B cell (primary cell): ENCODE measurements around the gene PXMP2. TPM values are rescaled to one million over a fixed set of nuclear protein-coding genes. Genes with fewer than 3 reads are reported as not detected.

Experiments used
- ATAC-seq: fragments of 200-7000 bp; cut with Tn5 transposase; one replicate; pipeline ENCODE4 v1.10.0; 2021; ENCODE audit warnings: low read depth, mild to moderate bottlenecking, moderate number of reproducible peaks, moderate library complexity
- CTCF ChIA-PET: fragments of 350-600 bp; sonication (Branson Sonifier 250); formaldehyde crosslinking; loops from one replicate; lab custom pipeline; 2021; ENCODE audit warnings: antibody characterized with exemption, inconsistent platforms; lab: Charles Lee
- POLR2A ChIA-PET: fragments of 350-600 bp; sonication (Branson Sonifier 250); formaldehyde crosslinking; loops from one replicate; lab custom pipeline; 2021; ENCODE audit warnings: antibody characterized with exemption; lab: Charles Lee
- DNase-seq: peaks from one replicate; pipeline ENCODE4 v3.0.0; 2013
- H2AFZ ChIP-seq: 2 replicates; pipeline ENCODE4 v1.6.1; 2012; ENCODE audit warnings: mild to moderate bottlenecking, low read depth, low read length; ENCODE audit not compliant: insufficient read depth, poor library complexity, severe bottlenecking
- H3K27ac ChIP-seq, 2 donors: 1 replicate in 1 of 2; 2 replicates in 1 of 2; pipeline ENCODE4 v1.5.1; 2012 to 2013; ENCODE audit warnings: low read length in 2 of 2, mild to moderate bottlenecking in 2 of 2, moderate library complexity in 1 of 2
- H3K27me3 ChIP-seq, 4 experiments: fragments of 200-600 bp in 1 of 4; sonication (generic) in 1 of 4; replicated peaks in 1 of 4; 1 replicate in 2 of 4; 2 replicates in 2 of 4; pipeline versions ENCODE4 v1.6.1 to v1.7.0; 2013 to 2016; ENCODE audit warnings: low read length in 3 of 4, mild to moderate bottlenecking in 2 of 4, mixed read lengths in 1 of 4, moderate library complexity in 1 of 4; ENCODE audit not compliant: insufficient read depth in 4 of 4, control insufficient read depth in 3 of 4; ENCODE audit errors: control extremely low read depth in 1 of 4
- H3K36me3 ChIP-seq, 2 experiments: replicated peaks in 1 of 2; 1 replicate in 1 of 2; 2 replicates in 1 of 2; pipeline versions ENCODE4 v1.6.1 to v1.7.1; 2013; ENCODE audit warnings: low read length in 1 of 2; ENCODE audit not compliant: insufficient read depth in 2 of 2, control insufficient read depth in 1 of 2; ENCODE audit errors: control extremely low read depth in 1 of 2, extremely low read depth in 1 of 2
- H3K4me1 ChIP-seq, 2 donors: fragments of 200-600 bp in 1 of 2; sonication (generic) in 1 of 2; 1 replicate in 1 of 2; 2 replicates in 1 of 2; pipeline versions ENCODE4 v1.5.1 to v1.6.1; 2013 to 2017; ENCODE audit warnings: low read length in 2 of 2; ENCODE audit not compliant: control insufficient read depth in 2 of 2, insufficient read depth in 2 of 2
- H3K4me2 ChIP-seq: replicated peaks from 2 replicates; pipeline ENCODE3; 2012; ENCODE audit warnings: mild to moderate bottlenecking, low read depth, low read length; ENCODE audit not compliant: poor library complexity, severe bottlenecking
- H3K4me3 ChIP-seq, 5 experiments: fragments of 200-600 bp in 1 of 5; sonication (generic) in 1 of 5; 1 replicate in 3 of 5; 2 replicates in 2 of 5; pipeline versions ENCODE4 v1.5.1 to v1.7.0; 2011 to 2016; ENCODE audit warnings: low read length in 4 of 5, mild to moderate bottlenecking in 4 of 5, low read depth in 2 of 5, control low read depth in 1 of 5, moderate library complexity in 1 of 5; ENCODE audit not compliant: insufficient read depth in 1 of 5; ENCODE audit errors: control extremely low read depth in 1 of 5, extremely low read depth in 1 of 5
- H3K79me2 ChIP-seq: fragments of 200-600 bp; sonication (generic); one replicate; pipeline ENCODE4 v1.6.0; 2016; ENCODE audit warnings: low read length; ENCODE audit not compliant: control insufficient read depth, insufficient read depth
- H3K9ac ChIP-seq: fragments of 200-600 bp; sonication (generic); 2 replicates; pipeline ENCODE4 v1.6.1; 2017; ENCODE audit warnings: mild to moderate bottlenecking, low read length, moderate library complexity
- H3K9me3 ChIP-seq, 3 donors: one replicate each; pipeline versions ENCODE4 v1.6.1 to v1.7.1; 2013; ENCODE audit warnings: low read length in 2 of 3; ENCODE audit not compliant: control insufficient read depth in 2 of 3, insufficient read depth in 1 of 3; ENCODE audit errors: control extremely low read depth in 1 of 3
- H4K20me1 ChIP-seq: 2 replicates; pipeline ENCODE4 v1.6.0; 2012; ENCODE audit warnings: mild to moderate bottlenecking, low read length; ENCODE audit not compliant: insufficient read depth, control insufficient read depth, poor library complexity, severe bottlenecking
- H3K27ac Mint-ChIP-seq: one replicate; pipeline ENCODE4 v1.8.0; 2021; ENCODE audit warnings: mixed read lengths
- H3K27me3 Mint-ChIP-seq: one replicate; pipeline ENCODE4 v1.8.0; 2021; ENCODE audit warnings: mixed read lengths
- H3K4me1 Mint-ChIP-seq: one replicate; pipeline ENCODE4 v1.8.0; 2021; ENCODE audit warnings: mixed read lengths
- H3K4me3 Mint-ChIP-seq: one replicate; pipeline ENCODE4 v1.8.0; 2021; ENCODE audit warnings: mixed read lengths
- H3K9me3 Mint-ChIP-seq: one replicate; pipeline ENCODE4 v1.8.0; 2022; ENCODE audit warnings: mixed read lengths; ENCODE audit not compliant: insufficient read depth
- EZH2 ChIP-seq: IDR thresholded peaks from 2 replicates; pipeline ENCODE4 v1.6.1; 2012; ENCODE audit warnings: borderline replicate concordance, low read depth, mild to moderate bottlenecking, moderate library complexity, low read length; ENCODE audit not compliant: insufficient read depth, poor library complexity, severe bottlenecking
- WGBS: methylation state at CpG from one replicate; pipeline ENCODE4 v1.1.5; 2013; ENCODE audit warnings: missing lambda C conversion rate; ENCODE audit not compliant: insufficient coverage; 5-methylcytosine and 5-hydroxymethylcytosine counted together
- intact Hi-C: fragments of 100-400 bp; cut with micrococcal nuclease; formaldehyde crosslinking; loops from one replicate; pipeline ENCODE4 v1.10.0; 2022
- polyA plus RNA-seq: library from polyadenylated mRNA; depleted of rRNA; stranded (reverse); fragments of >200 nt; gene quantifications from 2 replicates; pipeline ENCODE4 v1.2.3, GENCODE V29; 2012
- total RNA-seq, 2 donors: library from RNA; stranded (reverse); fragments of 120-200 nt in 1 of 2; gene quantifications; 1 replicate in 1 of 2; 2 replicates in 1 of 2; pipeline versions ENCODE4 v1.2.3 to v1.2.4, GENCODE V29; 2013 to 2022
- TF ChIP-seq, protein P1 (sequence below): fragments of 200-600 bp; IDR thresholded peaks from one replicate; pipeline ENCODE4 v1.8.0; 2022; ENCODE audit warnings: antibody characterized with exemption, mild to moderate bottlenecking

The PXMP2 gene
- total and polyA plus RNA-seq, 2 donors (not counting 1 experiment from before 2014, with no cell fraction given) = 4.3 to 10.2 TPM

GRCh38 chr12:132735496-132735895, 48.1 kb downstream of the PXMP2 start:
- ChIA-PET CTCF (no interaction called here), POLR2A (interaction anchor here (0.6 kb wide), 1 partner anchor 473 kb away, joined by 3 read pairs; no protein-coding TSS in a partner anchor)
- no peaks in the 10 kb centered on the region for H3K4me1 Mint-ChIP-seq
- Histone ChIP-seq H3K27ac (no peak overlapping the region), H3K36me3 (peaks cover 0 to 81% of the 10 kb centered on the region in 2 experiments), H3K9ac (no peak overlapping the region), H4K20me1 (no peaks in the 10 kb centered on the region), H3K4me1 (no peaks in the 10 kb centered on the region), H3K4me2 (no peak overlapping the region), H3K79me2 (peaks cover 4% of the 10 kb centered on the region), H3K27me3 (no peaks in the 10 kb centered on the region), H3K9me3 (no peaks in the 10 kb centered on the region), H3K4me3 (no peak overlapping the region), H2AFZ (no peak overlapping the region)
- H3K4me3 Mint-ChIP-seq = no peak overlapping the region
- no peaks in the 10 kb centered on the region for H3K9me3 Mint-ChIP-seq
- TF ChIP-seq, protein P1, sequence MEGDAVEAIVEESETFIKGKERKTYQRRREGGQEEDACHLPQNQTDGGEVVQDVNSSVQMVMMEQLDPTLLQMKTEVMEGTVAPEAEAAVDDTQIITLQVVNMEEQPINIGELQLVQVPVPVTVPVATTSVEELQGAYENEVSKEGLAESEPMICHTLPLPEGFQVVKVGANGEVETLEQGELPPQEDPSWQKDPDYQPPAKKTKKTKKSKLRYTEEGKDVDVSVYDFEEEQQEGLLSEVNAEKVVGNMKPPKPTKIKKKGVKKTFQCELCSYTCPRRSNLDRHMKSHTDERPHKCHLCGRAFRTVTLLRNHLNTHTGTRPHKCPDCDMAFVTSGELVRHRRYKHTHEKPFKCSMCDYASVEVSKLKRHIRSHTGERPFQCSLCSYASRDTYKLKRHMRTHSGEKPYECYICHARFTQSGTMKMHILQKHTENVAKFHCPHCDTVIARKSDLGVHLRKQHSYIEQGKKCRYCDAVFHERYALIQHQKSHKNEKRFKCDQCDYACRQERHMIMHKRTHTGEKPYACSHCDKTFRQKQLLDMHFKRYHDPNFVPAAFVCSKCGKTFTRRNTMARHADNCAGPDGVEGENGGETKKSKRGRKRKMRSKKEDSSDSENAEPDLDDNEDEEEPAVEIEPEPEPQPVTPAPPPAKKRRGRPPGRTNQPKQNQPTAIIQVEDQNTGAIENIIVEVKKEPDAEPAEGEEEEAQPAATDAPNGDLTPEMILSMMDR = no peak
- no peak for TF ChIP-seq EZH2
- ATAC-seq = no peak
- WGBS = 91% methylated on average over 12 of the region's 20 CpGs
- intact Hi-C loops = no loop called here
- no peaks in the 10 kb centered on the region for H3K27me3 Mint-ChIP-seq
- no peak for DNase-seq
- H3K27ac Mint-ChIP-seq = peak overlapping the region; percentile 50

DNA sequence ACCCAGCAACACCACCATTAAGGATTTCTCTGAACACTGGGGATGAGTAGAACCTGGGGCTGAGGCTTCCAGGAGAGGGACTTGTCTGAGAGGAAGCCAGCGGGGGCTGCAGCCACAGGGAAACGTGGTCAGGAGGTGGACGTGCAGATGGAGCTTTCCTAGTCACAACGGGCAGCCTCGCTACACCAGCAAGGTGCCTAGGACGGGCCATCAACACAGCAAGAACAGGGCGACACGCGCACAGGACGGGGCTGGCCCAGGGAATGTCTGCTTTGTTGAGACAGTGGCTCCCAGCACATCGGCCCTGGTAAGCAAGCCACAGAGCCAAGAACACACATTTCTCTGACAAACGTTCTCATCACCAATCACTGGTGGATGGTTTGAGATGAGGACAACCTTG, 49.0 kb downstream of the PXMP2 start:
- H3K27me3 Mint-ChIP-seq = no peaks in the 10 kb centered on the region
- Histone ChIP-seq H3K9ac (no peak overlapping the region), H3K36me3 (peaks cover 0 to 82% of the 10 kb centered on the region in 2 experiments), H3K27me3 (no peaks in the 10 kb centered on the region), H2AFZ (no peak overlapping the region), H3K4me3 (no peak overlapping the region), H3K9me3 (no peaks in the 10 kb centered on the region), H3K4me1 (no peaks in the 10 kb centered on the region), H3K79me2 (peaks cover 10% of the 10 kb centered on the region), H3K27ac (no peak overlapping the region), H4K20me1 (peaks cover 6% of the 10 kb centered on the region), H3K4me2 (no peak overlapping the region)
- DNase-seq (no peak), ATAC-seq (no peak)
- ChIA-PET POLR2A (no interaction called here), CTCF (no interaction called here)
- H3K9me3 Mint-ChIP-seq = no peaks in the 10 kb centered on the region
- intact Hi-C loops = no loop called here
- H3K4me1 Mint-ChIP-seq = no peaks in the 10 kb centered on the region
- no peak overlapping the region for H3K4me3 Mint-ChIP-seq
- no peak overlapping the region for H3K27ac Mint-ChIP-seq
- no peak for TF ChIP-seq EZH2
- TF ChIP-seq, protein P1 = no peak
- over 99% methylated on average over 12 of the region's 12 CpGs for WGBS
